Mesendoderm (in vitro differentiated cells): ENCODE measurements around the gene TSHZ2.
A peak's percentile ranks its signal among the peaks of the same experiment; 100 is the strongest.

Experiments
- DNase-seq: peaks from one replicate; pipeline ENCODE4 v3.0.0; 2013
- H2AK5ac ChIP-seq: 2 replicates; pipeline ENCODE4 v1.6.1; 2013; ENCODE audit warnings: low read length, inconsistent platforms
- H2BK120ac ChIP-seq: 2 replicates; pipeline ENCODE4 v1.6.1; 2013; ENCODE audit warnings: low read depth, mild to moderate bottlenecking, low read length, moderate library complexity, mixed read lengths
- H2BK15ac ChIP-seq: replicated peaks from 2 replicates; pipeline ENCODE4 v1.6.1; 2013; ENCODE audit warnings: low read depth, mild to moderate bottlenecking, moderate library complexity
- H2BK5ac ChIP-seq: 2 replicates; pipeline ENCODE4 v1.6.1; 2013; ENCODE audit warnings: low read length, inconsistent platforms
- H3K18ac ChIP-seq: 2 replicates; pipeline ENCODE4 v1.6.1; 2013; ENCODE audit warnings: mild to moderate bottlenecking, low read length, mixed read lengths
- H3K23ac ChIP-seq: one replicate; pipeline ENCODE4 v1.6.1; 2013; ENCODE audit warnings: low read length
- H3K27ac ChIP-seq: 2 replicates; pipeline ENCODE4 v1.5.1; 2013; ENCODE audit warnings: low read depth, mild to moderate bottlenecking, inconsistent platforms, low read length, moderate library complexity
- H3K27me3 ChIP-seq: 2 replicates; pipeline ENCODE4 v1.6.1; 2013; ENCODE audit warnings: low read length, control low read depth, mild to moderate bottlenecking, inconsistent platforms; ENCODE audit not compliant: insufficient read depth, poor library complexity
- H3K36me3 ChIP-seq: 2 replicates; pipeline ENCODE4 v1.6.1; 2013; ENCODE audit warnings: low read length, inconsistent platforms; ENCODE audit not compliant: control insufficient read depth, insufficient read depth
- H3K4ac ChIP-seq: one replicate; pipeline ENCODE4 v1.6.1; 2013; ENCODE audit warnings: low read depth, mild to moderate bottlenecking, low read length, moderate library complexity
- H3K4me1 ChIP-seq: 2 replicates; pipeline ENCODE4 v1.6.1; 2013; ENCODE audit warnings: low read depth, low read length, inconsistent platforms; ENCODE audit not compliant: control insufficient read depth
- H3K4me2 ChIP-seq: 2 replicates; pipeline ENCODE4 v1.6.1; 2013; ENCODE audit warnings: low read length
- H3K4me3 ChIP-seq: 2 replicates; pipeline ENCODE4 v1.5.1; 2013; ENCODE audit warnings: mild to moderate bottlenecking, low read length
- H3K56ac ChIP-seq: one replicate; pipeline ENCODE4 v1.6.1; 2013; ENCODE audit warnings: low read length
- H3K79me1 ChIP-seq: 2 replicates; pipeline ENCODE4 v1.6.1; 2013; ENCODE audit warnings: low read length, inconsistent platforms
- H3K79me2 ChIP-seq: 2 replicates; pipeline ENCODE4 v1.6.1; 2013; ENCODE audit warnings: mild to moderate bottlenecking, low read length; ENCODE audit not compliant: control insufficient read depth, insufficient read depth
- H3K9ac ChIP-seq: 2 replicates; pipeline ENCODE4 v1.6.1; 2013; ENCODE audit warnings: low read length, inconsistent platforms
- H4K5ac ChIP-seq: one replicate; pipeline ENCODE4 v1.6.1; 2013; ENCODE audit warnings: low read length
- H4K8ac ChIP-seq: one replicate; pipeline ENCODE4 v1.6.1; 2013; ENCODE audit warnings: low read depth, mild to moderate bottlenecking, control low read depth, low read length, moderate library complexity
- WGBS: extraction: QIAGEN DNeasy Blood & Tissue Kit; methylation state at CpG from one replicate; pipeline ENCODE4 v1.1.7; 2013; ENCODE audit warnings: low lambda C conversion rate, missing lambda C conversion rate; ENCODE audit not compliant: insufficient coverage; ENCODE audit errors: extremely low coverage; 5-methylcytosine and 5-hydroxymethylcytosine counted together

Gene TSHZ2

GRCh38 chr20:53138454-53139262 is 166.5 kb downstream of the TSHZ2 start:
- H3K27ac ChIP-seq, result no peak overlapping the region
- whole genome bisulfite sequencing, result no CpG with 5 or more reads among the region's 3 CpGs

GRCh38 chr20:53141201-53142050 is 169.3 kb downstream of the TSHZ2 start:
- H3K4me3 ChIP-seq, result no peak overlapping the region
- no peaks in the 10 kb centered on the region for H3K79me1 ChIP-seq
- no peak overlapping the region for H2BK5ac ChIP-seq
- peak; percentile 35 for DNase-seq
- H4K8ac ChIP-seq, result no peak overlapping the region
- no peaks in the 10 kb centered on the region for H3K36me3 ChIP-seq
- no peak overlapping the region for H3K4ac ChIP-seq
- H2BK120ac ChIP-seq, result no peak overlapping the region
- H3K27me3 ChIP-seq, result no peaks in the 10 kb centered on the region
- H3K79me2 ChIP-seq, result no peaks in the 10 kb centered on the region
- no peaks in the 10 kb centered on the region for H3K4me1 ChIP-seq
- no peak overlapping the region for H3K4me2 ChIP-seq
- no peak overlapping the region for H3K56ac ChIP-seq
- no peak overlapping the region for H3K18ac ChIP-seq
- H2BK15ac ChIP-seq, result no peak overlapping the region
- no CpG with 5 or more reads among the region's 11 CpGs for whole genome bisulfite sequencing
- H3K9ac ChIP-seq, result no peak overlapping the region
- H4K5ac ChIP-seq, result no peak overlapping the region
- H3K23ac ChIP-seq, result no peak overlapping the region
- no peak overlapping the region for H2AK5ac ChIP-seq
- H3K27ac ChIP-seq, result no peak overlapping the region

More at GRCh38 chr20:53138454-53139262, 166.5 kb downstream of the TSHZ2 start:
- no peak overlapping the region for H2BK120ac ChIP-seq
- H2AK5ac ChIP-seq, result no peak overlapping the region
- no peaks in the 10 kb centered on the region for H3K27me3 ChIP-seq
- no peak overlapping the region for H3K4me3 ChIP-seq
- no peak overlapping the region for H3K4ac ChIP-seq
- H3K79me1 ChIP-seq, result no peaks in the 10 kb centered on the region
- H3K56ac ChIP-seq, result no peak overlapping the region
- no peak overlapping the region for H3K9ac ChIP-seq
- no peak overlapping the region for H4K5ac ChIP-seq
- DNase-seq, result no peak
- H3K23ac ChIP-seq, result no peak overlapping the region
- H4K8ac ChIP-seq, result no peak overlapping the region
- no peak overlapping the region for H2BK5ac ChIP-seq
- no peak overlapping the region for H3K18ac ChIP-seq
- no peaks in the 10 kb centered on the region for H3K4me1 ChIP-seq
- no peaks in the 10 kb centered on the region for H3K36me3 ChIP-seq
- no peak overlapping the region for H3K4me2 ChIP-seq
- no peak overlapping the region for H2BK15ac ChIP-seq
- H3K79me2 ChIP-seq, result no peaks in the 10 kb centered on the region

GRCh38 chr20:53142225-53143127 is 170.3 kb downstream of the TSHZ2 start:
- Histone ChIP-seq H3K4me2 (no peak overlapping the region), H3K27ac (no peak overlapping the region), H3K4me3 (no peak overlapping the region), H3K36me3 (no peaks in the 10 kb centered on the region), H4K8ac (no peak overlapping the region), H2AK5ac (no peak overlapping the region), H4K5ac (no peak overlapping the region), H3K9ac (no peak overlapping the region), H3K4ac (no peak overlapping the region), H3K27me3 (no peaks in the 10 kb centered on the region), H3K56ac (no peak overlapping the region), H3K79me1 (no peaks in the 10 kb centered on the region), H2BK120ac (no peak overlapping the region), H2BK15ac (no peak overlapping the region), H3K23ac (no peak overlapping the region), H2BK5ac (no peak overlapping the region), H3K18ac (no peak overlapping the region), H3K4me1 (no peaks in the 10 kb centered on the region), H3K79me2 (no peaks in the 10 kb centered on the region)
- no CpG with 5 or more reads among the region's 13 CpGs for WGBS
- no peak for DNase-seq

- Histone ChIP-seq H3K4me1 (no peaks in the 10 kb centered on the region), H3K79me1 (no peaks in the 10 kb centered on the region), H3K79me2 (no peaks in the 10 kb centered on the region), H2BK15ac (no peak overlapping the region), H2AK5ac (no peak overlapping the region), H3K23ac (no peak overlapping the region), H2BK5ac (no peak overlapping the region), H3K56ac (no peak overlapping the region), H3K27ac (no peak overlapping the region), H3K4me3 (no peak overlapping the region), H2BK120ac (no peak overlapping the region), H3K36me3 (no peaks in the 10 kb centered on the region), H3K4me2 (no peak overlapping the region), H3K9ac (no peak overlapping the region), H4K5ac (no peak overlapping the region), H3K18ac (no peak overlapping the region), H4K8ac (no peak overlapping the region), H3K4ac (no peak overlapping the region), H3K27me3 (no peaks in the 10 kb centered on the region)
- no CpG with 5 or more reads among the region's 10 CpGs for WGBS
- DNase-seq, result no peak
Measured at GRCh38 chr20:53146201-53146891, 174.2 kb downstream of the TSHZ2 start.

GRCh38 chr20:53148771-53149147 is 176.6 kb downstream of the TSHZ2 start:
- no peak for DNase-seq
- Histone ChIP-seq H3K27ac (no peak overlapping the region), H3K4me2 (no peak overlapping the region), H3K4me1 (no peaks in the 10 kb centered on the region), H2BK5ac (no peak overlapping the region), H4K5ac (no peak overlapping the region), H3K27me3 (no peaks in the 10 kb centered on the region), H2BK15ac (no peak overlapping the region), H3K79me2 (no peaks in the 10 kb centered on the region), H3K18ac (no peak overlapping the region), H3K79me1 (no peaks in the 10 kb centered on the region), H4K8ac (no peak overlapping the region), H3K36me3 (no peaks in the 10 kb centered on the region), H3K23ac (no peak overlapping the region), H3K9ac (no peak overlapping the region), H3K4me3 (no peak overlapping the region), H2AK5ac (no peak overlapping the region), H3K4ac (no peak overlapping the region), H3K56ac (no peak overlapping the region), H2BK120ac (no peak overlapping the region)
- no CpG with 5 or more reads among the region's 3 CpGs for WGBS
